Measurements from ENCODE around the gene GABRR1. TPM values are rescaled to one million over a fixed set of nuclear protein-coding genes. Genes with fewer than 3 reads are reported as not detected.
"Not testable (repeated sequence)": the region's sequence is repeated elsewhere in the genome, so short reads cannot be mapped to it uniquely, and the experiment has no call there.

GABRR1 gene
- total and polyA plus RNA-seq, 10 donors, result not detected

DNA sequence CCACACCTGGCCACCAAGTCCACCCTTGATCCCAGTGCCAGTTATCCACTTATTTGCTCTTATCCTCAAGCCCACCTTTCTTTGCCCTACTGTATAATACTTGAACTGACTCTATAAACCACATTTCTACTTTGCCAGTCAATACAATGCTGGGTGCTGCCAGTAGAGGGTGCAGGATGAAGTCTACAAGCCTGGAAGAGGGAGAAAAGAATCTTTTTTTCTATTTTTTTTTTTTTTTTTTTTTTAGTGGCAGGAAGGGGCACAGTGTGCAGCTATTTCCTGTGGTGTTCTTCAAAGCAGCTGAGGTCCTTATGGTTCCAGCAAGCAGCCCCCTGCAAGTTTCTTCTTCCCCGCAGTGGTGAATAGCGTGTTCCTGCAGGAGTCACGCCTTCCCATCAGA, 22.2 kb upstream of the GABRR1 start:
- no peaks in the 10 kb centered on the region for H3K36me3 ChIP-seq
- TF ChIP-seq POLR2AphosphoS5 (IDR thresholded peaks at IDR 0.05), result no peak
- TF ChIP-seq, protein P1, sequence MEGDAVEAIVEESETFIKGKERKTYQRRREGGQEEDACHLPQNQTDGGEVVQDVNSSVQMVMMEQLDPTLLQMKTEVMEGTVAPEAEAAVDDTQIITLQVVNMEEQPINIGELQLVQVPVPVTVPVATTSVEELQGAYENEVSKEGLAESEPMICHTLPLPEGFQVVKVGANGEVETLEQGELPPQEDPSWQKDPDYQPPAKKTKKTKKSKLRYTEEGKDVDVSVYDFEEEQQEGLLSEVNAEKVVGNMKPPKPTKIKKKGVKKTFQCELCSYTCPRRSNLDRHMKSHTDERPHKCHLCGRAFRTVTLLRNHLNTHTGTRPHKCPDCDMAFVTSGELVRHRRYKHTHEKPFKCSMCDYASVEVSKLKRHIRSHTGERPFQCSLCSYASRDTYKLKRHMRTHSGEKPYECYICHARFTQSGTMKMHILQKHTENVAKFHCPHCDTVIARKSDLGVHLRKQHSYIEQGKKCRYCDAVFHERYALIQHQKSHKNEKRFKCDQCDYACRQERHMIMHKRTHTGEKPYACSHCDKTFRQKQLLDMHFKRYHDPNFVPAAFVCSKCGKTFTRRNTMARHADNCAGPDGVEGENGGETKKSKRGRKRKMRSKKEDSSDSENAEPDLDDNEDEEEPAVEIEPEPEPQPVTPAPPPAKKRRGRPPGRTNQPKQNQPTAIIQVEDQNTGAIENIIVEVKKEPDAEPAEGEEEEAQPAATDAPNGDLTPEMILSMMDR (IDR thresholded peaks at IDR 0.05 in 8 of 11, conservative IDR thresholded peaks at IDR 0.05 in 3 of 11), result peak in 4 of 11 experiments; percentile 7 to 41 (median 24)
- intact Hi-C loops (cut with DNase I; ENCODE audit: low total_unique reads), result no loop called here
- no peak for DNase-seq
- H3K9me3 ChIP-seq, result peaks cover 0 to 19% (median 10%) of the 10 kb centered on the region in 8 donors
- H3K27ac ChIP-seq, result no peak overlapping the region
- WGBS, 5 donors, result 23 to 37% (median 34%) methylated on average over 3 of the region's 3 CpGs
- peaks cover 0 to 15% (median 0%) of the 10 kb centered on the region in 6 donors for H3K4me1 ChIP-seq
- peaks cover 0 to 19% (median 0%) of the 10 kb centered on the region in 7 donors for H3K27me3 ChIP-seq (replicated peaks in 1 of 7)
- H3K4me3 ChIP-seq, result no peak overlapping the region

- intact Hi-C loops (cut with DNase I; ENCODE audit: low total_unique reads), result no loop called here
- no peak for DNase-seq
These were observed 20.0 kb upstream of the GABRR1 start for GRCh38 chr6:89237158-89237557.

GRCh38 chr6:89233605-89234004, 16.4 kb upstream of the GABRR1 start:
- intact Hi-C loops (cut with DNase I; ENCODE audit: low total_unique reads); H3K4me1 ChIP-seq; H3K36me3 ChIP-seq; H3K27ac ChIP-seq; DNase-seq: not testable (repeated sequence)
- Histone ChIP-seq H3K4me3 (peak overlapping the region in 1 of 8 donors; percentile 44), H3K9me3 (peaks cover 0 to 20% (median 12%) of the 10 kb centered on the region in 8 donors), H3K27me3 (replicated peaks in 1 of 7) (peaks cover 0 to 23% (median 0%) of the 10 kb centered on the region in 7 donors)
- WGBS, 5 donors, result 53 to 70% (median 61%) methylated on average over 14 to 15 of the region's 15 CpGs

More at GRCh38 chr6:89237158-89237557, 20.0 kb upstream of the GABRR1 start:
- H3K4me3 ChIP-seq, result no peak overlapping the region
- H3K27ac ChIP-seq, result no peak overlapping the region
- TF ChIP-seq, protein P1 (IDR thresholded peaks at IDR 0.05 in 8 of 11, conservative IDR thresholded peaks at IDR 0.05 in 3 of 11), result no peak
- TF ChIP-seq POLR2AphosphoS5 (IDR thresholded peaks at IDR 0.05), result no peak
- no peak for TF ChIP-seq POLR2A (IDR thresholded peaks at IDR 0.05)
- H3K27me3 ChIP-seq (replicated peaks in 1 of 7), result peaks cover 0 to 23% (median 0%) of the 10 kb centered on the region in 7 donors
- peaks cover 0 to 20% (median 10%) of the 10 kb centered on the region in 8 donors for H3K9me3 ChIP-seq
- no peaks in the 10 kb centered on the region for H3K36me3 ChIP-seq
- peaks cover 0 to 15% (median 0%) of the 10 kb centered on the region in 6 donors for H3K4me1 ChIP-seq

DNA sequence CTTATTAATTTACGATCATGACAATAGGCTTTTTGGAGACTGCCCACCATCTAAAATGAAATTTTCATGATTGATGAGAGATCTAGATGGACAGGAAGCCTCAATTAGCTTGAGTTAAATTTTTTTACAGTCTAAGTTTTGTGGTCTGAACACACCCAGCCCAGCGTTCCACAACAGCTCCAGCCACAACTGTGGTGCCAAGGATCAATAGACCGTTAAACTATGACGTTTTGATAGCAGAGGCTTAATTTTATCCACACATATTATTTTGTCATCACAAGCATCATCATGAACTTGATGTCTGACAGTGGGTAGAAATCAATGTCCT, 5.5 kb upstream of the GABRR1 start:
- WGBS, 5 donors, result 59 to 75% (median 70%) methylated on average over 4 of the region's 4 CpGs
- no peaks in the 10 kb centered on the region for H3K36me3 ChIP-seq
- no peak overlapping the region for H3K27ac ChIP-seq
- no peak overlapping the region for H3K4me3 ChIP-seq
- peaks cover 0 to 4% (median 0%) of the 10 kb centered on the region in 7 donors for H3K27me3 ChIP-seq (replicated peaks in 1 of 7)
- H3K4me1 ChIP-seq, result peaks cover 0 to 3% (median 0%) of the 10 kb centered on the region in 6 donors
- TF ChIP-seq POLR2A (IDR thresholded peaks at IDR 0.05), result no peak
- TF ChIP-seq POLR2AphosphoS5 (IDR thresholded peaks at IDR 0.05), result no peak
- TF ChIP-seq, protein P1 (IDR thresholded peaks at IDR 0.05 in 8 of 11, conservative IDR thresholded peaks at IDR 0.05 in 3 of 11), result no peak
- peaks cover 0 to 5% (median 0%) of the 10 kb centered on the region in 8 donors for H3K9me3 ChIP-seq
- DNase-seq, result no peak
- intact Hi-C loops (cut with DNase I; ENCODE audit: low total_unique reads), result no loop called here
